Smooth muscle cell (in vitro differentiated cells): Measurements from ENCODE around the gene PDP2. TPM values are rescaled to one million over a fixed set of nuclear protein-coding genes. Genes with fewer than 3 reads are reported as not detected.

Experiments used
- DNase-seq: peaks from one replicate; lab custom pipeline; 2025; ENCODE audit not compliant: unreplicated experiment; lab: John Stamatoyannopoulos, UW
- H2AFZ ChIP-seq: fragments of 200-600 bp; sonication (generic); 2 replicates; pipeline ENCODE4 v1.6.0; 2016; ENCODE audit warnings: antibody characterized with exemption, low read depth, mild to moderate bottlenecking
- H3F3A ChIP-seq: fragments of 200-600 bp; sonication (generic); 2 replicates; pipeline ENCODE4 v1.6.0; 2017; ENCODE audit warnings: antibody characterized with exemption, low read depth
- H3K27ac ChIP-seq: fragments of 200-600 bp; sonication (generic); 2 replicates; pipeline ENCODE4 v1.5.1; 2016; ENCODE audit warnings: low read depth, mild to moderate bottlenecking
- H3K27me3 ChIP-seq: fragments of 200-600 bp; sonication (generic); 2 replicates; pipeline ENCODE4 v1.6.1; 2016; ENCODE audit warnings: low read depth, mild to moderate bottlenecking
- H3K36me3 ChIP-seq: fragments of 200-600 bp; sonication (generic); 2 replicates; pipeline ENCODE4 v1.5.1; 2016; ENCODE audit warnings: low read depth
- H3K4me1 ChIP-seq: fragments of 200-600 bp; sonication (generic); 2 replicates; pipeline ENCODE4 v1.5.1; 2016; ENCODE audit warnings: low read depth
- H3K4me2 ChIP-seq: fragments of 200-600 bp; sonication (generic); 2 replicates; pipeline ENCODE4 v1.6.0; 2016; ENCODE audit warnings: mild to moderate bottlenecking
- H3K4me3 ChIP-seq: fragments of 200-600 bp; sonication (generic); 2 replicates; pipeline ENCODE4 v1.5.1; 2016; ENCODE audit warnings: mild to moderate bottlenecking
- H3K79me2 ChIP-seq: fragments of 200-600 bp; sonication (generic); 2 replicates; pipeline ENCODE4 v1.6.0; 2016; ENCODE audit warnings: low read depth, mild to moderate bottlenecking
- H3K9ac ChIP-seq: fragments of 200-600 bp; sonication (generic); 2 replicates; pipeline ENCODE4 v1.6.0; 2016; ENCODE audit warnings: low read depth
- H3K9me3 ChIP-seq: fragments of 200-600 bp; sonication (generic); replicated peaks from 2 replicates; pipeline ENCODE4 v1.5.1; 2016; ENCODE audit warnings: low read depth
- H4K20me1 ChIP-seq: fragments of 200-600 bp; sonication (generic); 2 replicates; pipeline ENCODE4 v1.6.0; 2016; ENCODE audit warnings: low read depth
- CTCF ChIP-seq: fragments of 200-600 bp; sonication (generic); IDR thresholded peaks from 2 replicates; pipeline ENCODE4 v1.5.1; 2017; ENCODE audit warnings: borderline replicate concordance, mild to moderate bottlenecking, antibody characterized with exemption; ENCODE audit not compliant: insufficient read depth, poor library complexity, severe bottlenecking
- WGBS: methylation state at CpG from one replicate; pipeline ENCODE4 v1.1.7; 2016; ENCODE audit warnings: low lambda C conversion rate; 5-methylcytosine and 5-hydroxymethylcytosine counted together
- polyA plus RNA-seq: library from polyadenylated mRNA; unstranded; fragments of >200 nt; fragmentation: Nextera tagmentation; extraction: Ambion mirVana; gene quantifications from 2 replicates; pipeline ENCODE4 v1.2.1, GENCODE V29; 2016
- total RNA-seq: library from RNA; depleted of rRNA; stranded (reverse); fragments of >200 nt; gene quantifications from 2 replicates; pipeline ENCODE4 v1.2.3, GENCODE V29; 2014

Gene PDP2
- total and polyA plus RNA-seq, 2 experiments from 2014 or later: 1.1 to 5.7 TPM

GRCh38 chr16:66904846-66905632, 24.7 kb downstream of the PDP2 start:
- Histone ChIP-seq H3K4me3 (no peak overlapping the region), H3K4me2 (peak overlapping the region; percentile 77), H3K36me3 (no peaks in the 10 kb centered on the region), H4K20me1 (no peaks in the 10 kb centered on the region), H3K27ac (peak overlapping the region; percentile 97), H3K27me3 (no peaks in the 10 kb centered on the region), H3K9ac (peak overlapping the region; percentile 89), H2AFZ (no peak overlapping the region), H3K4me1 (peaks cover 11% of the 10 kb centered on the region), H3K79me2 (no peaks in the 10 kb centered on the region), H3K9me3 (no peaks in the 10 kb centered on the region), H3F3A (no peaks in the 10 kb centered on the region)
- WGBS: 37% methylated on average over 16 of the region's 16 CpGs
- DNase-seq: no peak
- TF ChIP-seq CTCF: no peak

- H3K4me2 ChIP-seq: peak overlapping the region; percentile 77
- H3K27ac ChIP-seq: peak overlapping the region; percentile 97
- no peak overlapping the region for H3K4me3 ChIP-seq
- no peaks in the 10 kb centered on the region for H3K36me3 ChIP-seq
- H2AFZ ChIP-seq: no peak overlapping the region
- WGBS: 70% methylated on average over 11 of the region's 11 CpGs
- no peaks in the 10 kb centered on the region for H4K20me1 ChIP-seq
- peak overlapping the region; percentile 89 for H3K9ac ChIP-seq
- TF ChIP-seq CTCF: no peak
- H3K27me3 ChIP-seq: no peaks in the 10 kb centered on the region
- no peaks in the 10 kb centered on the region for H3K79me2 ChIP-seq
- no peak for DNase-seq
- H3K9me3 ChIP-seq: no peaks in the 10 kb centered on the region
- H3K4me1 ChIP-seq: peaks cover 11% of the 10 kb centered on the region
- no peaks in the 10 kb centered on the region for H3F3A ChIP-seq
Observed at GRCh38 chr16:66905633-66906539, 25.6 kb downstream of the PDP2 start.

- Histone ChIP-seq H3K9ac (no peak overlapping the region), H3K9me3 (no peaks in the 10 kb centered on the region), H3K4me2 (no peak overlapping the region), H3K36me3 (no peaks in the 10 kb centered on the region), H3K27ac (no peak overlapping the region), H3K4me1 (peaks cover 11% of the 10 kb centered on the region), H3F3A (no peaks in the 10 kb centered on the region), H3K4me3 (no peak overlapping the region), H3K79me2 (no peaks in the 10 kb centered on the region), H4K20me1 (no peaks in the 10 kb centered on the region), H3K27me3 (no peaks in the 10 kb centered on the region), H2AFZ (no peak overlapping the region)
- no peak for DNase-seq
- 73% methylated on average over 7 of the region's 7 CpGs for WGBS
- TF ChIP-seq CTCF: no peak
Observed at GRCh38 chr16:66906916-66907836, 26.9 kb downstream of the PDP2 start.
